Urinary bladder (tissue), 4 donors: ENCODE data around the gene MYO7B. TPM values are rescaled to one million over a fixed set of nuclear protein-coding genes. Genes with fewer than 3 reads are reported as not detected.

Experiments
- DNase-seq: peaks from one replicate; pipeline ENCODE4 v3.0.0-alpha.2; 2015; ENCODE audit errors: extremely low spot score
- H3K27ac ChIP-seq: one replicate; pipeline ENCODE4 v1.5.1; 2013; ENCODE audit warnings: low read depth, mild to moderate bottlenecking, moderate library complexity
- H3K36me3 ChIP-seq: one replicate; pipeline ENCODE4 v1.6.1; 2013; ENCODE audit warnings: mild to moderate bottlenecking, moderate library complexity; ENCODE audit not compliant: insufficient read depth
- H3K4me1 ChIP-seq: one replicate; pipeline ENCODE4 v1.6.1; 2013; ENCODE audit warnings: mild to moderate bottlenecking, moderate library complexity; ENCODE audit not compliant: insufficient read depth
- H3K4me3 ChIP-seq: one replicate; pipeline ENCODE4 v1.5.1; 2013; ENCODE audit warnings: low read depth, low read length
- WGBS: extraction: QIAGEN DNeasy Blood & Tissue Kit; methylation state at CpG from one replicate; pipeline ENCODE4 v1.1.7; 2013; 5-methylcytosine and 5-hydroxymethylcytosine counted together
- polyA plus RNA-seq: library from polyadenylated mRNA; stranded (reverse); fragments of 200-250 nt; gene quantifications from one replicate; pipeline ENCODE4 v1.2.3, GENCODE V29; 2013
- total RNA-seq: library from RNA; depleted of rRNA; stranded (reverse); fragments of >200 nt; gene quantifications from one replicate; pipeline ENCODE4 v1.2.3, GENCODE V29; 2014
- donor health status: healthy with polysubstance abuse.
- donor health status: healthy.

The MYO7B gene
- total and polyA plus RNA-seq, 2 donors = 0.11 to 0.51 TPM

DNA sequence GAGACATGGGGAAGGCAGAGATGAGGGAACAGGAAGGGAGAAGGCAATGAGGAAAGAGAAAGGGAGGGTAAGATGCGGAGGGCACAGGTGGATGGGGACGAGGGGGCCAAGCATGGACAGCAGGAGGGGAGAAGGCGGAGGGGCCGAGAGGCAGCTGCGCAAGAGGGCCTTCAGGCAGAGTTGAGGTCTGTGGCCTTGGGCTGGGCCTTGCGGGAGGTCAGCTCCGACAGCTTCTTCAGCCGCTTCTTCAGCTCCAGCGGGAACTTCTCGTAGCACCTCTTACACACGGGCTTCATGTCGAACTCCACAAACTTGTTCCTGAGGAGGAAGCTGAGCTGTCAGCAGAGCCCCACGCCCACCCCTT is 103.6 kb downstream of the MYO7B start:
- H3K27ac ChIP-seq = no peak overlapping the region
- WGBS = 88% methylated on average over 13 of the region's 13 CpGs

DNA sequence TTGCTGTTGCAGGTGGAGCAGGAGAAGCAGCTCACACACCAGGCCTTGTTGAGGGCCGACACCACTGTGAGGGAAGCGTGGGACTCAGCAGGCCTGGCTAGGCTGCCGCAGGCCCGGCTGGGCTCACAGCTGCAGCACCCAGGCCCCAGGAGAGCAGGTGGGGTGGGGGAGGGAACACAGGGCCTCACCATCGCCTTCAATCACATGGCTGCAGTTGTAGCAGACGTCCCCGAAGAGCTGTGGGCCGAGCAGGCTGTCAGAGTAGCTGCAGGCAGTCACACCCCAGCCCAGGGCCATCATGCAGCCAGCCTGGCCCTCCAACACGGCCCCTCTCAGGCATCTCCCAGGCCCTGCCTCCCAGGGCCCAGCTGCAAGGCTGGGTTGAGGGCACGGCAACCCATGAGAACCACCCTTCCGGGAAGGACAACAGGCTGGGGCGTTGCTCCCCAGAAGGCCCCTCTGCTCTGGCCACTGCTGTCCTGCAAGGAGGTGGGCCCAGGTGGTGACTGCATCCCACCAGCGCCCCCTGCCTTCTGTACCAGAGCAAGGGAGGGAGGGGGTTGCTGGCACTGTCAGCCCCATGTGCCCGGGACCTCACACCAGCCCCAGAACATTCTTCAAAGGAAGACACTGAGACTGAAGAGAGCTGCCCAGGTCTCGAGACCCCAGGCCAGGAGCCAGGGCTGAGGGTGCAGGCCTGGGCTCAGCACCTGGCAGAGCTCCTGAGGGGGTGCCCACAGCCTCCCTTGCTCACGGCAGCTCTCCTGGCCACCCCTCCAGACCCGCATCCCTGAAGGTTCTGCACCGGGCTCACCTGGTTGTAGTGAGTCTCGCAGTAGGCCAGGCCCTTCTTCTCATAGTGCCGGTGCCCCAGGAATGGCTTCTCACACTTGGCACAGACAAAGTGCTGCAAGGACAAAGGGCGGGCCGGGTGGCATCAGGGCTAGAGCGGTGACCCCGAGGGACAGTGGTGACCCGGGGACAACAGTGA is 104.9 kb downstream of the MYO7B start:
- no peak for DNase-seq
- 74% methylated on average over 25 of the region's 25 CpGs for WGBS
- H3K4me3 ChIP-seq = no peak overlapping the region
- no peaks in the 10 kb centered on the region for H3K36me3 ChIP-seq
- H3K27ac ChIP-seq = no peak overlapping the region
- no peaks in the 10 kb centered on the region for H3K4me1 ChIP-seq

More for the DNA sequence above, 103.6 kb downstream of the MYO7B start:
- no peaks in the 10 kb centered on the region for H3K36me3 ChIP-seq
- H3K4me3 ChIP-seq = no peak overlapping the region
- no peak for DNase-seq
- H3K4me1 ChIP-seq = no peaks in the 10 kb centered on the region

DNA sequence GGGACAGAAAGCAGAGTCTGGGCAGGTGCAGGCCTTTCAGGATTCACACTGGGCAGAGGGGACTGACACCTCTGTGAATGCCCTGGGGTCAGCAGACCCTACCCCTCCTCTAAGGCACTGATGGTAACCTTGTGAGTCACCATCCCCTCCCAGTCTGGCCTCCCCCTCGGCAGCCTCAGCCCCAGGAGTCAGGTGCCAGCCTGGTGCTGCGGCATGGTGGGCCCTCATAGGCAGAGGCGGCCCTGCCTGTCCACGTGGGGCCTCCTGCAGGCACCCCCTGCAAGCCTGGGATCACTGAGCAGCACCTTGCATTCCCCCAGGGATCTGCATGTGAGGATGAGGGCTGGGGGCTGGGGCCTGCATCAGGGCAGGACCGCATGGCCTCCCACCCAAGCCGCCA is 105.7 kb downstream of the MYO7B start:
- H3K4me1 ChIP-seq = no peaks in the 10 kb centered on the region
- 85% methylated on average over 6 of the region's 6 CpGs for WGBS
- no peak overlapping the region for H3K4me3 ChIP-seq
- no peak for DNase-seq
- H3K27ac ChIP-seq = no peak overlapping the region
- no peaks in the 10 kb centered on the region for H3K36me3 ChIP-seq

DNA sequence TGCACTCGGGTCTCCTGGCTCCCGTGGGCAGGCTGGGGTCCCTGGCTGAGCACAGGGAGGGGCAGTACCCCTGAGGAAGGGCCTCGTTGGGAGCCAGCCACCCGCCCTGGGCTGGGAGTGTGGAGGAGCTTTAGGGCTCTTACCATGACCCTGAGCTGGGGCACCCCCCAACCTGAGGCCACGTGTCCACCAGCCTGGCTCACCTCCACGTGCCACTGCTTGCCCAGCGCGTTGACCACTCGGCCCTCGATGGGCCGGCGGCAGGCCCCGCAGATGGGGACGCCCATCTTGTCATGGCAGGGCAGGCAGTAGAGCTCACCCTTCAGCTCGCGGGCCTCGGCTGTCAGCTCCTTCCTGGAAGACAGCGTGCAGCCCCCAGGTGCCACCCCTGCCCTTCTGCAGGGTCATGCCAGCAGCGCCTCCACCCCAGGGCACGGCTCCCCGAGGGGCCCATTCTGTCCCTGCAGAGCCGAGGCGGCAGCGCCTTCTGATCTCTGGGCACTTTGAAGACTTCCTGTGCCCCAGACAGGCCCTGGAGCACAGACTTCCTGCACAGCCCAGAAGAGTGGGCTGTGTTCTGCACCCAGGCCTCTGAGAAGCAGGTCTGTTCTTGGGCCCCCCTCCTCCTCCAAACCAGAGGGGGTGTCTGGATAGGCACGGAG is 106.5 kb downstream of the MYO7B start:
- H3K4me1 ChIP-seq = no peaks in the 10 kb centered on the region
- no peaks in the 10 kb centered on the region for H3K36me3 ChIP-seq
- DNase-seq = no peak
- no peak overlapping the region for H3K4me3 ChIP-seq
- WGBS = 66% methylated on average over 25 of the region's 25 CpGs
- no peak overlapping the region for H3K27ac ChIP-seq

DNA sequence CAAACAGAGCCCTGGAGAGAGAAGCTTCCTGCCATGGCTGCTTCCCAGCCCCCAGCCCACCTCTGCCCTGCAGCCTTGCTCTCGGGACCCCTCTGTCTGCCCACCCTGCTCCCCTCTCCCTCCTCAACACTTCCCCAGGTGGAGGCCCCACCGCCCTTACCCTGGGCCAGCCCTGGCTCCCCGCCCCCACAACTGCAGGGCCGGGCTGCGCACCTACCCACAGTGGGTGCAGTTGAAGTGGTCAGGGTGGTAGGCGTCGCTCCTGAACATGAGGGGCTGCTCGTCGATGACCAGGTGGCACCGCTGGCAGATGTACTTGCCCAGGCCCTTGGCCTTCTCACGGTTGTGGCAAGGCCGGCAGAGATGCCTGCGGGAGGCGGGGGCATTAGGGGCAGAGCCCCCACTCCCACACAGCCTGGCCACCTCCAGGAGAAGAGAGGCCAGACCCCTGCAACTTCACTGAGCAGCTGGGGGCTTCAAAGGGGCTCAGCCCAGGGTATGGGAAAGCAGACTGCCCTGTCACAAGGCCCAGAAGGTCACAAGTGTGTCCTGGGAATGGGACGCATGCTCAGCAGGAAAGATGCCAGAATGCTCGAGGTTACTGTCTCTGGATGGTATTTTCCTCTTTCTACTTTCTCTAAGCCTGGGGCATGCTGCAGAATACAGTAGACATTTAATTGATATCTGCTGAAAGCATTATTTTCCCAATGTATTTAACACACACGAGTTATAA is 107.4 kb downstream of the MYO7B start:
- WGBS = 79% methylated on average over 17 of the region's 17 CpGs
- H3K36me3 ChIP-seq = no peaks in the 10 kb centered on the region
- no peaks in the 10 kb centered on the region for H3K4me1 ChIP-seq
- DNase-seq = no peak
- H3K27ac ChIP-seq = no peak overlapping the region
- no peak overlapping the region for H3K4me3 ChIP-seq

DNA sequence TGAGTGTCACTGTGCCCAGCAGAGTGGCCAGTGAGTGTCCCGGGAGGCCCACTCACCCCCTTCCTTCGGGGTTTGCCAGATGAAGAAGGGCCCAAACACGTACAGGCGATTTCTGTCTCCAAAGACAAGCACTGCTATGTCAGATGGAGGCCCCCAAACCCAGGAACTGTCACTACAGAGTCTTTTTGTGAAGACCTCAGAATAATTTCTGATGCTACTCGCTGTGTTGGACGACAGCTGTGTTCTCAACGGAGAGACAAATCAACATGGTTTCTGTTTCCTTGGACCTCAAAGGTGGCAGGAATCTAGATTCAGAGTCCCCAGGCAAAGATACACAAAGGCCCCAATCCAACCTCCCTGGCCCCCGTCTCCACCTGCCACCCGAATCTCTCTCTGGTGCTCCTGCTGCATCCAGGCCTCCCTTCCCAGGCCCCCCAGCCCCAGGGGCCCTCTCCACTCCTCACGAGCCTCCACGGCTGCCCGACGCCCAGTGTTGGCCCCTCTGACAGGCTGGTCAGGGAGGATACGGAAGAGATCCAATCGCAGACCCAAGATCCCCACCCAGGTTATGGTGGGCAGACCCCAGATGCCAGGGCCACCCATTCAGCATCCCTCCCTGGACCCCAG is 108.1 kb downstream of the MYO7B start:
- WGBS = 84% methylated on average over 15 of the region's 15 CpGs
- no peaks in the 10 kb centered on the region for H3K36me3 ChIP-seq
- no peak for DNase-seq
- no peaks in the 10 kb centered on the region for H3K4me1 ChIP-seq
- H3K27ac ChIP-seq = no peak overlapping the region
- no peak overlapping the region for H3K4me3 ChIP-seq

DNA sequence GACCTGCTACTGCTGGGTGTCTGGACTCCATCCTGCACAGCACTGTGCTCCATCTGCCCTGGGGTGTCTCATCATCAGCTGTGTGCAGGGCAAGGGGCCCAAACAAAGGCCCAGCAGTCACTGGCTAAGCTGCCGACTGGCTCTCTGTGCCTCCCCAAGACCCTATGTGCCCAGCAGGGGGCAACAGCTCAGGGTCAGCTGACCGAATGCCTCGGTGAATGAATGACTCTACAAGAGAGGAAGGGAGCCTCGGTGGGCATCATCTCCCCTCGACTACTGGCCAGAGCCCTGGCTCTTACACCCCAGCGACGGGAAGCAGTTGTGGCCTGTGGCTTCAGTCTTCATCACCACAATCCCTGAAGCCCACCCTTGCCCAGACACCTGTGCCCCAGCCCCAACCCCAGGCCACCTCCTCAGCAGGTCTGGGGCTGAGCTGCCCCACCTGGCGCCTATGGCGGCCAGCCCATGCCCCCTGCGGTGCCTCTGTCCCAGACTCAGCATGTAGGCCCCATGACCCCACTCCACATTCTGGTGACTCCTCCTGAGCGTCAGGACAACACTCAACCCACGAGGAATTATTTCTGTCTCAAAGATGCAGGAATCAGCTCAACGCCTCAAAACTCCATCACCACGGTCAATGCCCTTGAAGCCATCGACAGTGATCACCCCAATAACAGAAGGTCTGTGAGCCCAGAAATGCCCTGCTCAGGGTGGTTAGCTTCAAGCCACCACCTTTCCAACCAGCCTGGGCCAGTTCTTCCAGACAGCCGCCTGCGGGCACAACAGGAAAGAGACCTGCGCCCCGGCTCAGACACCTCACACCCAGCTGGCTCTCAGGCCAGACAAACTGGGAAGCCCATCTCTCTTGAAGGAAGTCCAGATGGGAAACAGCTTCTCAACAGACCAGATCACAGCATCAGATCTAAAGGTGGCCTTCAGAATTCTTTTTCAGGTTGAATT is 108.9 kb downstream of the MYO7B start:
- WGBS = 85% methylated on average over 19 of the region's 19 CpGs
- no peak for DNase-seq
- no peak overlapping the region for H3K27ac ChIP-seq
- H3K36me3 ChIP-seq = no peaks in the 10 kb centered on the region
- no peak overlapping the region for H3K4me3 ChIP-seq
- H3K4me1 ChIP-seq = no peaks in the 10 kb centered on the region

DNA sequence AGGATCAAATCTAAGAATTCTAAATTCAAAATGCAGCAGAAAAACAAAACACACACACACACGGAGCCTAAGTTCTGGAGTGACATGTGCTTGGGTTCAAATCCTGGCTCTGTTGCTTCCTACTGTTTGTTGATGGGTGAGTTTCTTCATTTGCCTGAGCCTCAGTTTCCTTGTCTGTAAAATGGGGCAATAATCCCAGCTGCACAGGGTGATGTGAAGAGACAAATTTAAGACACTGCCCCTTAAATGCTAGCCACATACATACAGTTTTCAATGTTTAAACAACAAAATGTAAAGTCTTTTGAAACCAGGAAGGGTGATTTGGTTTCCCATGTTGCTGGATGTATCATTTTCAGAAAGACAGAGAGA is 109.5 kb downstream of the MYO7B start:
- Histone ChIP-seq H3K27ac (no peak overlapping the region), H3K4me3 (no peak overlapping the region), H3K4me1 (no peaks in the 10 kb centered on the region), H3K36me3 (no peaks in the 10 kb centered on the region)
- 77% methylated on average over 1 of the region's 1 CpG for WGBS
- DNase-seq = no peak

DNA sequence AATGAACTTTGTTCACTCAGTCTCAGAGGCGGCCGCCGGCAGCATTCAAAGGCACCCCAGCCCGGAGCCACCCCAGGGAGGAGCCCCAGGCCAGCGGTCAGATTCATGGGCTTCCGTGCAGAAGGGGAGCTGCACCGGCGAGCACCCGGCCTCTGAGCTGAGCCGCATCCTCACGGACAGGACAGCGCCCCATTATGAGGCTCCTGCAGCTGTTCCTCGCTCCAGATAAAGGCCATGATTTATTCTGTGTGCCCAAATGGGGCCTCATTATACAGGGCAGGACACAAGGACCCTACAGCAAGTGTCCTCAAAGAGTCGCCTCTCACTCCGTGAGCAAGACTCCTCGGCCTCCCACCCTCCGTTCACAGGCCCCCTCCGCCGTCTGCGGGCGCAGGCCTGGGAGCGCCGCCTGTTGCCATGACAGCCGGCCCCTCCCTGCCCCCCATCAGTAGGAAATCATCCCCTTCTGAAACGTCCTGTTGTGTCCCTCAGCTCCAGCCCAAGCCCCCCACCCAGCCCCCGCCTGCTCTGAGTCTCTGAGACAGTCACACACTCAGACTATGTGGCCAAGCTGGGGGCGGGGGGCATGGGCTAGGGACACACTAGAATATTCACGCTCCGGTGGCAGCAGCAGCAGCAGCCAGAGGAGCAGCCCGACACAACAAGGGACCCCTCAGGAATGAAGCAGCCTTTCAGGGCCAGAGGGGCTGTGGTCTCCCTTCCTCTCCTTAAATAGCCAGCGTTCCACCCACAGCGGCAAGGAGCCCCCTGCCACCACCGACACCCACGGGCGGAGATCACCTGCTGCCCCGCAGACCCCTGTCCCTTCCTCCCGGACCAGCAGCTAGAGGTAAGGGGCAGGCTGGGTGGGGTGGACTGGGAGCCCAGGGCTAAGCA is 110.2 kb downstream of the MYO7B start, which contains the start of gene GPR17:
TSS of gene GPR17 (plus strand) at position 759 of the 897 bp plus-strand sequence. CDS start 4,583 bp downstream, outside the sequence.
- H3K4me3 ChIP-seq = no peak within 1 kb of the TSS
- no peaks in the 10 kb centered on the region for H3K36me3 ChIP-seq
- 68% methylated on average over 37 of the region's 37 CpGs for WGBS
- H3K27ac ChIP-seq = no peak within 1 kb of the TSS
- H3K4me1 ChIP-seq = no peaks in the 10 kb centered on the region
- DNase-seq = no peak

DNA sequence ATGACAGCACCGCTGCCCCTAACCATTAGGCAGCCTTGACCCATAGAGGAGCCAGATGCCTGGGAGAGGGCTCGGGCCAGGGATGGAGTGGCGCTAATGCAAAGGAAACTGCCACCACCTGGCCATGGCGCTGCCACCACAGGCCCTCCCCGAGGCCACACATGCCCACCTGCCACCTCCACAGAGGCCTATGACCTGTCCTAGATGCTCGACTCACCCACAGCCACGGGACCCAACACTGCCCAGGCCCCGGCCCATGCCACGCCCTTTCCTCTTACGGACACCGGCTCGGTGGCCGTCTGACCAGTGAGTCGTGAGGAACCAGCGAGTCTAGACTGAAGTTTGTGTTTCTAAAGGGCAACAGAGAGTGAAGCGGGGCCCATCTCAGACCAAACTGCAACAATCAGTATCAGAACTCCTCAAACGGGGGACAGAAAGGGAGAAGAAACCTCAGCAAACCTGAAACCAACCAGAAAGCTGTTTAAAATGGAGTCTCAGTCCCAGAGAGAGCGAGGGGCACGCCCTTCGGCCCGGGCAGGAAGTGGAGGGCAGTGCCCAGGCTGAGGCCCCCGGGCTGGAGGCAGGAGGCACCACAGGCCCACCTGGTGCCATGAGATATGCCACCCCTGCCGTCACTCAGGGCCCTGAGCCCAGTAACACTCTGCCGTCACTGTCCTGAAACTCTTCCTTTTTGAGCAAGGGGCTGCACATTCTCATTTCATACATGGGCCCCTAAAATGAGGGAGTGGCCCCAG is 111.2 kb downstream of the MYO7B start:
- no peak for DNase-seq
- Histone ChIP-seq H3K4me3 (no peak overlapping the region), H3K4me1 (no peaks in the 10 kb centered on the region), H3K27ac (no peak overlapping the region), H3K36me3 (no peaks in the 10 kb centered on the region)
- WGBS = 70% methylated on average over 24 of the region's 24 CpGs
